ENCODE results near the gene FUT1.
"Not testable (repeated sequence)": the region's sequence is repeated elsewhere in the genome, so short reads cannot be mapped to it uniquely, and the experiment has no call there.

The FUT1 gene

GRCh38 chr19:48752496-48753365 lies at the start of gene FUT1:
FUT1 (minus strand) TSS chr19:48752641; CDS start chr19:48751281, 1,360 bp downstream.
- DNase-seq = peak; percentile 92

- DNase-seq = no peak
These were observed 47.2 kb upstream of the FUT1 start for GRCh38 chr19:48799358-48800300.

GRCh38 chr19:48798937-48799336 lies 46.5 kb upstream of the FUT1 start:
- no peak for DNase-seq

DNA sequence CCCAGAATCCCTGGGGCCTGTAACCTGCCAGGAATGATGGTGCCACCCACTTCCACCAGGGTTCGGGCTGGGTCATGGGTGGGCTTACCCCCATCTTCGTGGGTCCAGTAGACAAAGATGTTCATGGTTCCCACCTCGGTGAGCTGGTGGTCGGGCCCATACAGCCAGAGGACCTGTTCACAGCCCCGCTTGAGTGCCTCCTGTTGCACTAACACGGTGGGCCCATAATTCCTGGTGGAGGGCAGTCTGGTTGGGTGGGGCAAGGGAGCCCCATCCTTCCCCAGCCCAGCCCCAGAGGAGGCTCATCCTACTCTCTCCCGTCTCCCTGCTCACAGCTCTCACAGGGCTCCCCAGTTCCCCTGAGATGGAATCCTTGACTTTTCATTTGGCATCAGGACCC lies 44.7 kb upstream of the FUT1 start:
- no peak for DNase-seq

DNA sequence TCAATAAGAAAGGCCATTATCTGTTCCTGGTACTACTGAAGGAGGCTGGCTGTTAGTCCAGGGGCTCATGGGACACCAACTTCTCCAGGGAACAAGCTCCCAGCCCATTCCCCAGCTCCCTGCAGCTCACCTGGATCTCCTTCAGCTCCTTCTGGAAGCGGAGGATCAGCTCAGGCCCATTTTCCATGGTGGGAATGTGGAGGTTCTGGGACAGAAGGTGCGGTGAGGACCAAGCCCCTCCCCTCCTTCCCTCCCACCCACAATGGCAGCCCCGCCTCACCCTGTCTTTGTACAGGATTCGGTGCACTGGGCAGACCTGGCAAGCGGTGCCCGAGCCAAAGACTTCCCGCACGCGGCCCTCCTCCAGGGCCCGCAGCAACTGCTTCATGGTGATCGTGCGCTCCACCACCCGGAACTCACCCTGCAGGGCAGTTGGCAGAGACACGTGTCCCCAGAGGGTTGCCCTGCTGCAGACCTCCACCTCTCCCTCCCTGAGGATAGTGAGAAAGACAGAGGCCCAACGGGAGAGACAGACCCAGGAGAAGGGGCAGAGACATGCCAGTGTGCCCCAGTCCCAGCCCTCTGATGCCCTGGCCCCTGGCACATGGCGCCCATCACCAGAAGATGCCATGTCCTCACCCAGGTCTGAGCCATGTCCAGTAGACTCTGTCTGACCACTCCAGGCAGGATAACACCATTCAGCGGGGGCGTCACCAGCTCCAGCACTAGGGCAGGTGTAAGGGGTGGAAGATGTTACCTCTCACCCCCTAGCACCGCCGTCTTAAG lies 44.0 kb upstream of the FUT1 start:
- DNase-seq = no peak

DNA sequence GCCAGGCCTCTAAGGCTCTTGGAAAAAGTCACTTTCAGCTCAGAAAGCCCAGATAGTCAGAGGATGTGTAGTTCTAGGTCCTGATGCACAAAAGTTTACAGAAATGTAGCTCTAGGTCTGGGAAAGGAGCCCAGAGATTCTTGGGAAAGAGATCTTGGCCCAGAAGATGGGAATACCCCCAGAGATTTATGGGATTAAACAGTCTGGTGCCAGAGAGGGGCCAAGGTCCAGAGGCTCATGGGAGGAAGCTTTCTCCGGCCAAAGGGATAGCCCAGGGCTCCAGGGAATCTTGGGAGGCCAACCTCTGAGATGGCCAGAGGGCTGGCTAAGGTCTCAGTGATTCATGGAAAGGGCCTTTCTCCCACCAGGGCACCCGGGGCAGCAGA lies 43.2 kb upstream of the FUT1 start:
- no peak for DNase-seq

DNA sequence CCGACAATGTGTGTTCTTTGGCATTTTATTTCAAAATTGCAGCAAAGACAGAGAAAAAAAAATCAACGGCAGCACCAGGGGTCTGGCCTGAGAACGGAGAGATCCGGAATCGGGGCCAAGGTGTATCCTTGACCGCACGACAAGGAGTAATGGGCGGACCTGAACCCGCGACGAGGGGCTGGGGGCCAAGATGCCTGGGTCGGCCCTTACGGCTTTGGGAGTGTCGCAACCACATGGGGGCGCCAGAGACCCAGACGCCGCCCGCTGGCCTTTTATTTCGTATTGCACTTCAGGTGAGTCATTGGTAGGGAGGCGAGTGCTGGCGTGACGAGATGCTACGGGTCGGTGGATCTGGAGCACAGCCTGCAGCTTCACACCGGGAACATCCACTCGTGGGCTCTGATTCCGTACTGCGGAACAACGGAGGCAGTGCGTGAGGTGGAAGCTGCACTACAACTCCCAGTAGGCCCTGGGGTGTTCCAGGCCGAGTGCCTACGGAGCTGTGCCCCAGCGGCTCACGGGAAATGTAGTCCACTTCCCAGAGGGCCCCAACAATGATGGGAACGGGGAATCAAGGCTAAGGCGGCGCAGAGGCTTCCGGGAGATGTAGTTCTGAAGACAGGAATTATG lies 42.7 kb upstream of the FUT1 start:
- DNase-seq = peak; percentile 89

- no peak for DNase-seq
These were observed 41.9 kb upstream of the FUT1 start for GRCh38 chr19:48794291-48794690.

DNA sequence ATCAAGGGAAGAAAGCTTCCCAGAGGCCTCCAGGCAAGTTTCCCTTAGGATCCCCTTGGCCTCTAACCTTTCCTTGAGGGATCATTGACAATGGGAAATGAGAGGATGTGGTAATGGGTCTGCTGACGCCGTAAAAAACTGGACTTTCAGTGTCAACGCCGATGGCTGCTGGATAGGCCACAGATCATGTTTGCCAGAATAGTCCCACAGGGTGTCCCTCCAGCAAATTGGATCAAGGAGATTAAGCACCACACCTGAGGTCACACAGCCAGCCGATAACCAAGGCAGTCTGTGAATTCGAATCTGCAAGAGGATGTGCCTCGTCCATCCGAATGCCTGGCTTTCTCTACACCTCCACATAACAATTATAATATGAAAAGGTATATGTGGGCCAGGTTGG lies 40.8 kb upstream of the FUT1 start:
- no peak for DNase-seq

DNA sequence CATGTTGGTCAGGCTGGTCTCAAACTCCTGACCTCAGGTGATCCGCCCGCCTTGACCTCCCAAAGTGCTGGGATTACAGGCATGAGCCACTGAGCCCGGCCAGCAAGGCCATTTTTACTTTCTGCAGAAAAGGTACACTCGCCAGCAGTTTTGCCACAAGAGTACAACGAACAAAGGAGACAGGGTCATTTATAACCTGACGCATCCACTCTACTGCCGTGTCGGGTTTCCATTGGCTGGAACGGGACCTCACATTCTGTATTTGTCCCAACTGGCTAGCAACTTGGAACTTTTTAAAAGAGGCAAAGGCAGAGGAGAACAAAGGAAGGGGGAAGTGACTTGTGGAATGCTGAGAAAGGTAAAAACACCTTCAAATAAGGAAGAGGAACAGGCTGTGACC lies 34.9 kb upstream of the FUT1 start:
- DNase-seq = not testable (repeated sequence)

GRCh38 chr19:48786422-48786821 lies 34.0 kb upstream of the FUT1 start:
- not testable (repeated sequence) for DNase-seq

DNA sequence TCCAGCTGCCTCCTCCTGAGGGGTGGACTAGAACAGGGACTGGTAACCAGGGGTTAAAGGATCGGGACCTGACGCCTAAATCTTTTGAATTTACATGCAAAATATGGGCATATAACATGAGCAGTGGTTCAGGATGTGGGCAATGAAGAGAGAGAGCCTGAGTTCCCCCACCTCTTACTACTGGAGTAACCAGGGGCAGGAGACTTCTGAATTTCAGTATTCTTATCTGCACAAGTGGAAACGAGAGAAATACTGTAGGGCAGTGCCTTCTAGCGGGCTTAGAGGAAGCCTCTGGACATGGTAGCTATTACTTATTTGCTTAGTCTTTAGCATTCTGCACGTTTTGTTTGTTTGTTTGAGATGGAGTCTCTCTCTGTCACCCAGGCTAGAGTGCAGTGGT lies 32.1 kb upstream of the FUT1 start:
- no peak for DNase-seq

DNA sequence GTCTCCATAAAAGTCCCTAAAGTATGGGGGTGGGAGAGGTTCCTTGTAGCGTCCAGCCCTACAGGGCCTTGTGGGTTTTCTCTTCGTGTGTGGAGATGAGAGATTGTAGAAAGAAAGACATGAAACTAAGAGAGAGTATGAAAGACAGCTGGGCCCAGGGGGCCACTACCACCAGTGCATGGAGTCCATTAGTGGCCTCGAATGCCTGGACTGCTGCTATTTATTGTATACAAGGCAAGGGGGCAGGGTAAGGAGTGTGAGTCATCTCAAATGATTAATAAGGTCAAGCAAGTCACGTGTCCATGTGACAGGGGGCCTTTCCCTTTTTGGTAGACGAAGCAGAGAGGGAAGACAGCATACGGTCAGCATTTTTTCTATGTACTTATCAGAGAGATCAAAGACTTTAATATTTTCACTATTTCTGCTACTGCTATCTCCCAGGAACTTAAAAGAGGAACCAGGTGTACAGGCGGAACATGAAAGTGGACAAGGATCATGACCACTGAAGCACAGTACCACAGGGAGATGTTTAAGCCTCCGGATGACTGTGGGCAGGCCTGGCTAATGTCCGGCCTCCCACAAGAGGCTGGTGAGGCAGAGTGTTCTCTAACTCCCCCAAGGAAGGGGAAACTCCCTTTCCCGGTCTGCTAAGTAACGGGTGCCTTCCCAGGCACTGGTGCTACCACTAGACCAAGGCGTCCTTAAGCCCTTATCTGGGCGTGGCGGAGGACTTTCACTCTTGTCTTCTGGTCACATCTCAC lies 28.4 kb upstream of the FUT1 start:
- DNase-seq = no peak

DNA sequence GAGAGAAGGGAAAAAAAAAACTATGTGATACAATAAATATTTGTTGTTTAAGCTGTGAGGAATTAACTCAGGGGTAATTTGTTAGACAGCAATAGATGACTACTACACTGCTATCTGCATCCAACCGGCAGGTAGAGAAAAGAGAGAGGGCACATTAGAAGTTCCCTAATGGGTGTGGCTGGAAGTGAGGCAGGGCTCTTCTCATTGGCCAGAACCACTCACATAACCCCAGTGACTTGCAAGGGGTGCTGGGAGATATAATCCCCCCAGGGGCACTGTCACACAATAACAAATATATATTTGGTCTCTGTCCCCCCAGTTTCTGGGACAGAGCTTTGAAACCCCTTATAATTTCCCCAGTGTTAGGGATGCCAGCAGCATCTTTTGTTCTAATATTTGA lies 27.2 kb upstream of the FUT1 start:
- DNase-seq = no peak

GRCh38 chr19:48777720-48778119 lies 25.3 kb upstream of the FUT1 start:
- no peak for DNase-seq

GRCh38 chr19:48777139-48777538 lies 24.7 kb upstream of the FUT1 start:
- no peak for DNase-seq

- DNase-seq = no peak
These were observed 20.1 kb upstream of the FUT1 start for GRCh38 chr19:48772503-48772953.

GRCh38 chr19:48770734-48771472 lies 18.5 kb upstream of the FUT1 start:
- DNase-seq = no peak

GRCh38 chr19:48770266-48770665 lies 17.8 kb upstream of the FUT1 start:
- no peak for DNase-seq

- no peak for DNase-seq
These were observed 16.7 kb upstream of the FUT1 start for GRCh38 chr19:48768994-48769713.

Data from DMS79 treated with DMSO at 0.1 percent for 48 hours (cell line).